HG03095 (cell line): ENCODE results near the gene CACUL1.
"Not testable (repeated sequence)": the region's sequence is repeated elsewhere in the genome, so short reads cannot be mapped to it uniquely, and the experiment has no call there.

ENCODE experiments used
- ATAC-seq: cut with Tn5 transposase; IDR thresholded peaks from one replicate; pipeline ENCODE4 v1.9.1; 2021; ENCODE audit warnings: moderate library complexity; ENCODE audit not compliant: unreplicated experiment

CACUL1 gene

DNA sequence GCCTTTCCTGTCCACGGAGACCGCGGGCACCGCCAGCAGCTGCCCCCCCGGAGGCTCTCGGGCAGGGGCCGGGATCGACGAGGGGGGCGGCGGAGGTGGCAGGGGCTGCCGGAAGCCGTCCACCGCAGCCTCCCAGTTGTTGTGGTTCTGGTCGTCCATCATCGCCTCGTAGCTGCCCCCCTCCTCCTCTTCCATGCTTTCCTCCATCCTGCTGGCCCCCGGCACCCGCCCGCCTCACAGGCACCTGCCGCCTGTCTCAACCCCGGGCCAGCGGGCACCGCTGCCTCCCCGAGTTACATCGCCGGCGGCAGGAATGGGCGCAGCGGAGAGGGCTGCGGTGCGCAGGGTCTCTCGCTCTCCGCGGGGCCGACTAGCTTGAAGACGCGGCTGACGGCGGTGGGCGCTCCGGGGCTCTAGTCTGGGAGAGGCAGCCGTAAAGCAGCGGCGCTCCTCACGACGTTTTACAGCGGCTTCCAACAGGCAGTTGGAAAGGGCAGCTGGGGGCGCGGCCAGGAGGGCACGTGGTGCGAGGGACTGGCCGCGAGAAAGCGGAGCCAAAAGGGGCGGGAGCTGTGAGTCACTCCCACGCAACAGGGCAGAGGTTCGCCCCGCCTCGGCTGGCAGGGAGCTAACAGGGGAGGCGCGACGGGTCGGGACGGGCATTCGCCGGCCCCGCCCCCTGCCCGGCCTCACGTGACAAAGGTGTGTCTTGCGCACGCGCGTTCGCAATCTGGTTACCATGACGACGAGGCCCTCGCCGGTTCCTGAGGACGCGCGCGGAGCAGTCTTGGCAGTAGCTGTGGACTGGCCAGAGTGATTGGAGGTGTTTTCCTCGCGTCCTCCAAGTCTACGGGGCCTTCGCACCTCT, at the start of gene CACUL1:
CACUL1 (minus strand) TSS at position 415 of the 868 bp plus-strand sequence; CDS start at position 207, 208 bp downstream.
- peak; percentile 94 for ATAC-seq

DNA sequence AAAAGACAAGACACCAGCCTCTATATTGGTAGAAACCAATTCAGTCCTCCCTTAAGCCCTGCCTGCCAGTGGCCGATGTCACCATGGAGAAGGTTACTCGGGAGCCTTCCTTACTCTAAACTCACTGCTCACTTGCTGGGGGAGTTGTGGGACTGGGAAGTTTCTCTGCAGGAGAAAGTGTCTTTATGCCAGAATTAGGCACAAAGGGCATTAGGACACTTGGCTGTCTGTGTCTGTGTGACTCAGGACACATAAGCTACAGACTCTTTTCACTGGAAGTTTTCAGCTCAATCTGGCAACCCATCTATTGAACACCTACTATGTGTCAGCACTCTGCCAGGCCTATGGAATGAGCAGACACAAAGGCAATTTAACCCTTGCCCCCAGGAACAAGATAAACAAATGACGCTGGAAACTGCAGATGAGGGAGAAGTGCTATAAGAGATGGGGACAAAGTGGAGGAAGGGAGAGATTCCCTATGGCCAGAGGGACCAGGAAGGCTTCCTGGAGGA, 49.5 kb upstream of the CACUL1 start:
- ATAC-seq = no peak

- ATAC-seq = no peak
Measured at GRCh38 chr10:118802126-118802793, 47.5 kb upstream of the CACUL1 start.

DNA sequence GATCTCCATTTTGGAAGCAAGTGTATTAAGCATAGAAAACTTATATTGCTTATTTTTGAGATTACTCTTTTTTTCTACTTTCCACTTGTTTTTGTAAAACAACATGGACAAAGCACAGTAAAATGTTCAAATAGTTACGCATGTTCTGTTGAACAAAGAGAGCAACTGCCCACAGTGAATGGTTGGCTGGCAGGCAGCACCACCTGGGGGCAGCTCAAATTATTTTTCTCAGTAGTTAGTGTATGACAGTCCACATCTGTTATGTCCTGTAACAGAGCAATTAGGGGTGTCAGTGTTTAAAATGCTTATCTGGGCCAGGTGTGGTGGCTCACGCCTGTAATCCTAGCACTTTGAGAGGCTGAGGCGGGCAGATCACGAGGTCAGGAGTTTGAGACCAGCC, 46.1 kb upstream of the CACUL1 start:
- ATAC-seq = no peak

DNA sequence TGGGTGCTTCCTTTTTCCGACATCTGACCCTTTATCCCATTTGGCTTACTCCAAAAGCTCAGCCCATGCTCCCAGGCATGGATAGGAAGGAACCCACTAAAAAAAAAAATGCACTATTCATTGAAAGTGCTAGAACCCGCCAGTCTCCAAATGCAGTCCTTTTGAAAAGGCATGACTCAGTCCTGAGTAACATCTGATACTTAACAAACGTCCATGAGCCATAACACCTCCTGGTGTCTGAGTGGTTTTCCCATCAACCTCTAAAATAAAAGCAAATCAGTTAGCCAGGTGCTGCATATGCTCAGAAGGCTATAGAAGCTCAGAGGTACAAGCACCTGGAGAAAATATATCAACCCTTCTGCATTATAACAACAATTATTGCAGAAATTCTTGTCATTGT, 45.0 kb upstream of the CACUL1 start:
- ATAC-seq = no peak

DNA sequence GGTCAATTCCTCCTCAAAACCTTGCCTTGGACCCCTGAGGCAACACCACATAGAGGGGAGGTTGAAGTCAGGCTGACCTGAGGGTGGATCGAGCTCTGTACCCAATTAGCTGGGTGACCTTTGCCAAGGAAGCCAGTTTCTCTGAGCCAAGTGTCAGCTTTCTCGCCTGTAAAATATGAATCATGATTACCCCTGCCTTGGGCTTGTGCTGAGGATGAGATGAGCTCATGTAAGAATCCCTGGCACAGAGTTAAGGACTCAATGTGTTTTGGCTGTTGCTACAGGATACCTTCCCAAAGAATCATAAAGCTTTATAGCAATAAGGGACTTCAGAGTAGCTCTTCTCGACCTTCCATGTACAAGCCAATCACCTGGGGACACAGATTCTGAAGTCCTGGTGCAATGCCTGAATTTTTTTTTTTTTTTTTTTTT, 43.5 kb upstream of the CACUL1 start:
- ATAC-seq = no peak

- not testable (repeated sequence) for ATAC-seq
Measured at GRCh38 chr10:118794971-118795370, 40.2 kb upstream of the CACUL1 start.

DNA sequence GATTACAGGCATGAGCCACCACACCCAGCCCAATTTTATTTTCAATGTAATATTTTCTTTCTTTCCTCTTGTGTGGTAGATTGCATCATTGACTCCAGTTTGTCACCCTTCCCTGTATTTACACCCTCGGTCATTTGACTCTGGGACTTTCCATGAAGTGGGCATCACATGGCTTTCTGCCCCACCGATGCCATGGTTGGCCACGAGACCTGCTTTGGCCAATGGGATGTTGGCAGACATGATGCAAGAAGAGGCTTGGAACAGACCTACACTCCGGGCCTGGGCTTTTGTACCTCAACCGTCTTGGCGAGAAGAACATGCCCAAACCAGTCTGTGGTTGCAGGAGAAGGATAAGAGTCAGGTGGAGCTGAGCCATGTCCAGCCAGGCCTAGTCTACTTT, 38.8 kb upstream of the CACUL1 start:
- ATAC-seq = no peak

DNA sequence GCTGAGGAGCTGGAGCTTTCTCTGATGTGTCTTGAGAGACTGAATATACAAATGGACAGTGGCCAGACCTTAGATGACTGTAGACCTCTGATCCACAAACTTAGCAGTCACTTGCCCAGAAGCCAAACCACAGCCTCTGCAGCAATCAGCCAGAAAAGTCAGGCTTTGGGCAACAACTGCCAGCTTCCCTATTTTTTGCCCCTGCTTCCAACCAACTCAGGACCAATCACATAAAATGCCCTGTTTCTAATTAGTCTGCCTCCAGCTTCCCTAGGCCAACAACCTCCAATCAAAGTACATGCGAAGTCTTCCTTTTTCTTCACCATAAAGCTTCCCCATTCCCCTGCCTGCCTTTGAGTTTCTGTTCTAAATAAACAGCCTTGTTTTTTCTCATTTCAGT, 37.8 kb upstream of the CACUL1 start:
- ATAC-seq = no peak

GRCh38 chr10:118790058-118790457, 35.3 kb upstream of the CACUL1 start:
- no peak for ATAC-seq

DNA sequence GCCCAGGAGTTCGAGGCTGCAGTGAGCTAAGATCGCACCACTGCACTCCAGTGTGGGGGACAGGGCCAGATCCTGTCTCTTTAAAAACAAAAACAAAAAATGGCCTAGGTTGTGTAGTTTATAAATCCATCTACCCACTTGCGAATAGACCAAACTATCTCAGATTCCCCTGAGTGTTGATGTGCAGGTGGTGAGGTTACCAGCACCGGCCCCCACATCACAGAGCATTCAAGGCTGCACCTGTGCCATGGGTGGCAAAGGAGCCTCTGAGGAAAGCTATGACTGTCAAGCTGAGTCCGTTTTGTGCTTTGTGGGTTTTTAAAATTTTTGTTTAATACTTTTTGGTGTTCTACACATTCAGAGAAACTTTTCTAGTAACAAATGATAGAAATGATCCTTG, 30.8 kb upstream of the CACUL1 start:
- no peak for ATAC-seq

GRCh38 chr10:118783776-118784545, 29.2 kb upstream of the CACUL1 start:
- no peak for ATAC-seq

GRCh38 chr10:118782916-118783465, 28.2 kb upstream of the CACUL1 start:
- ATAC-seq = not testable (repeated sequence)

DNA sequence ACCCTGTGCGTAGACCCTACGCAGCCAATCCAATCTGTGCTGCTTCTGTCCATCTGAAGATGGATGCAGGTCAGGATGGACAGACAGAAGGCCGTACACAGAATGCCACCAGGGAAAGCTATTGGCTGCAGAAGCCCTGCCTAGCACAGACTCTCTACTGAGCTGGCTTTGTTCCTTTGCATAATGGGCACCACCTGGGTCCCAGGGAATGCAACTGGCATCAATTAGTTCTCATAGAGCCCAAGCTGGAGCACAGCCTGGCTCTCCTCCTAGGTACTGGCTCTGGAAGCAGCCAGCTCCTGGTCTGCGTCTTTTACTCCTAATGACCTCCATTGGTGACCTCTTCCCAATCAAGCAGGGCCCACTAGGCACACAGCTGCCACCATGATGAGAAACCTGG, 26.8 kb upstream of the CACUL1 start:
- no peak for ATAC-seq

DNA sequence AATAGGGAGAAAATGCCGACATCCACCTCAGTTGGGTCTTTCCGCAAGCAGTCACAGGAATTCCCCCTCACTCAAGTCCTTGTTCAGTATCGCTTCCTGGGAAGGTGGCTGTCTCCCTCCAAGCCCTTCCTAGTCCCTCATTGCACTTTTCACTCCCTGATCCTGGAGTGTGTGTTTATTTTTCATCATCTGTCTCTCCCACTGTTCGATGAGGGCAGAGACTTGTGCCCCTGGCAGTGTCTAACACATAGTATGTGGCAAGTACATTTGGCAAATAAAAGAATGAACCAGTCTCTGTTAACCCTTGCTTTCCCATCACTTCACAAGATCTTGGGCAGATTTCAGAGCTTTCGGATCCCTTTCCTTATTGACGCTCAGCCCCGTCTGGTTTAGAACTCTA, 24.0 kb upstream of the CACUL1 start:
- no peak for ATAC-seq

DNA sequence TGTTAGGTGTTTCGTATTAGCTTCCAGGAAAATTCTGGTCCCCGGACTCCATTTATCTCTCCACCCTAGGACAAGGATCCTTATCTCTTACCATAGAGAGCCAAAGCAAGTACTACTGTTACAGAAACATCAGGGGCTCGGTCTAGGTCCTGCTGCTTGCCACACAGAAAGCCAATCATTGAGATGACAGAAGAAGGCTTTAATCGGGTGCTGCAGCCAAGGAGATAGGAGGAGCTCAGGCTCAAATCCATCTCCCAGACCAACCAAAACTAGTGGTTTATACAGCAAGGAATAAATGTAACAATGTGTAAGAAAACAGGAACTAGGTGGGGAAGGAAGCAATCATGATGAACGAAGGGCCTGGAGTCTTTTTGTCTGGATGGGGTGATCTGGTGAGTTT, 22.2 kb upstream of the CACUL1 start:
- ATAC-seq = no peak

DNA sequence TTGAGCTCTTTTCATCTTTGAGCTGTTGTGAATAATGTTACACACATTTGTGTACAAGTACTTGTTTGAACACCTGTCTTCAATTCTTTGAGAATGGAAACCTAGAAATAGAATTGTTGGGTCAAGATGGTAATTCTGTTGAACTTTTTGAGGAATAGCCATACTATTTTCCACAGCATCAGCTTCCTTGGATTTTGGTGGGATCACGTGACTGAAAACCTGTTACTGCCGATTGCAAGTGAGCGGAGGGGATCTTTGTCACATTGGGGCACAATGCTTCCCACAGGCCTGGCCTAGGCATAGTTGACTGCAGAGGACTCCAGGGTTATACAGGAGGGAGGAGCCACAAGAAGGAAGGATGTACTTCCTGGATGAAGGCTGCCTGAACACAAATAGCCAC, 21.3 kb upstream of the CACUL1 start:
- no peak for ATAC-seq

GRCh38 chr10:118775478-118775877, 20.7 kb upstream of the CACUL1 start:
- no peak for ATAC-seq

DNA sequence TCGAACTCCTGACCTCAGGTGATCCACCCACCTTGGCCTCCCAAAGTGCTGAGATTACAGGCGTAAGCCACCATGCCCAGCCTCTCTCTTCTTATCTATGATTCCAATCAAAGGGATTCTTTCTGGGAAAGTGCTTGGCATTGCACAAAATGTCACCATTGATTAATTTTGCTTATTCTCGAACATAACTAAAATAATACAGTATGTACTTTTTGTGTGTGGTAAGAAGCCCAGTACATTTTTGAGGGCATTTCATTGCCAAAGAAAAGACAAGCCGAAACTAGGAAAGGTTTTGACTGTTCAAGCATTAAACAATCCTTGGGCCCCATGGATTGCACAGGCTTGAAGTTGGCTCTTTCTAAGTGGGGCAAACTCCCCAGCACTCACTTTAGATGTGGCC, 18.3 kb upstream of the CACUL1 start:
- no peak for ATAC-seq

GRCh38 chr10:118771976-118772375, 17.2 kb upstream of the CACUL1 start:
- no peak for ATAC-seq
